Measurements from ENCODE around the gene KLK3. TPM values are rescaled to one million over a fixed set of nuclear protein-coding genes. Genes with fewer than 3 reads are reported as not detected.

The KLK3 gene
- total and polyA plus RNA-seq, 2 donors (not counting 1 experiment from before 2014, with no cell fraction given), result not detected

DNA sequence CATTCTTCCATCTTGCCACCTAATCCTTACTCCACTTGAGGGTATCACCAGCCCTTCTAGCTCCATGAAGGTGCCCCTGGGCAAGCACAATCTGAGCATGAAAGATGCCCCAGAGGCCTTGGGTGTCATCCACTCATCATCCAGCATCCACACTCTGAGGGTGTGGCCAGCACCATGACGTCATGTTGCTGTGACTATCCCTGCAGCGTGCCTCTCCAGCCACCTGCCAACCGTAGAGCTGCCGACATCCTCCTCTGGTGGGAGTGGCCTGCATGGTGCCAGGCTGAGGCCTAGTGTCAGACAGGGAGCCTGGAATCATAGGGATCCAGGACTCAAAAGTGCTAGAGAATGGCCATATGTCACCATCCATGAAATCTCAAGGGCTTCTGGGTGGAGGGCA lies 3.1 kb upstream of the KLK3 start:
- Histone ChIP-seq H3K4me2 (replicated peaks; ENCODE audit: low read depth, low read length, poor library complexity, severe bottlenecking) (no peak overlapping the region), H3K79me2 (ENCODE audit: control insufficient read depth, insufficient read depth, low read length) (no peaks in the 10 kb centered on the region), H2AFZ (ENCODE audit: insufficient read depth, low read depth, low read length, poor library complexity, severe bottlenecking) (no peak overlapping the region), H4K20me1 (ENCODE audit: control insufficient read depth, insufficient read depth, low read length, poor library complexity, severe bottlenecking) (no peaks in the 10 kb centered on the region), H3K9ac (ENCODE audit: low read length) (no peak overlapping the region), H3K27me3 (replicated peaks in 1 of 4; ENCODE audit: control extremely low read depth in 1 of 4, control insufficient read depth in 3 of 4, insufficient read depth in 4 of 4, low read length in 3 of 4) (peaks cover 0 to 25% (median 7%) of the 10 kb centered on the region in 4 experiments), H3K27ac (ENCODE audit: low read length in 2 of 2) (no peak overlapping the region), H3K9me3 (ENCODE audit: control extremely low read depth in 1 of 3, control insufficient read depth in 2 of 3, insufficient read depth in 1 of 3, low read length in 2 of 3) (peaks cover 0 to 4% (median 0%) of the 10 kb centered on the region in 3 donors), H3K36me3 (replicated peaks in 1 of 2; ENCODE audit: control extremely low read depth in 1 of 2, control insufficient read depth in 1 of 2, extremely low read depth in 1 of 2, insufficient read depth in 2 of 2, low read length in 1 of 2) (no peaks in the 10 kb centered on the region), H3K4me3 (ENCODE audit: control extremely low read depth in 1 of 5, extremely low read depth in 1 of 5, insufficient read depth in 1 of 5, low read depth in 2 of 5, low read length in 4 of 5) (no peak overlapping the region), H3K4me1 (ENCODE audit: control insufficient read depth in 2 of 2, insufficient read depth in 2 of 2, low read length in 2 of 2) (no peaks in the 10 kb centered on the region)
- Mint-ChIP-seq H3K4me3 (no peak overlapping the region), H3K27ac (no peak overlapping the region), H3K27me3 (peaks cover 45% of the 10 kb centered on the region), H3K4me1 (no peaks in the 10 kb centered on the region), H3K9me3 (ENCODE audit: insufficient read depth) (no peaks in the 10 kb centered on the region)
- TF ChIP-seq, protein P1, sequence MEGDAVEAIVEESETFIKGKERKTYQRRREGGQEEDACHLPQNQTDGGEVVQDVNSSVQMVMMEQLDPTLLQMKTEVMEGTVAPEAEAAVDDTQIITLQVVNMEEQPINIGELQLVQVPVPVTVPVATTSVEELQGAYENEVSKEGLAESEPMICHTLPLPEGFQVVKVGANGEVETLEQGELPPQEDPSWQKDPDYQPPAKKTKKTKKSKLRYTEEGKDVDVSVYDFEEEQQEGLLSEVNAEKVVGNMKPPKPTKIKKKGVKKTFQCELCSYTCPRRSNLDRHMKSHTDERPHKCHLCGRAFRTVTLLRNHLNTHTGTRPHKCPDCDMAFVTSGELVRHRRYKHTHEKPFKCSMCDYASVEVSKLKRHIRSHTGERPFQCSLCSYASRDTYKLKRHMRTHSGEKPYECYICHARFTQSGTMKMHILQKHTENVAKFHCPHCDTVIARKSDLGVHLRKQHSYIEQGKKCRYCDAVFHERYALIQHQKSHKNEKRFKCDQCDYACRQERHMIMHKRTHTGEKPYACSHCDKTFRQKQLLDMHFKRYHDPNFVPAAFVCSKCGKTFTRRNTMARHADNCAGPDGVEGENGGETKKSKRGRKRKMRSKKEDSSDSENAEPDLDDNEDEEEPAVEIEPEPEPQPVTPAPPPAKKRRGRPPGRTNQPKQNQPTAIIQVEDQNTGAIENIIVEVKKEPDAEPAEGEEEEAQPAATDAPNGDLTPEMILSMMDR (IDR thresholded peaks at IDR 0.05), result no peak
- no peak for TF ChIP-seq EZH2 (IDR thresholded peaks at IDR 0.05; ENCODE audit: borderline replicate concordance, insufficient read depth, low read depth, low read length, poor library complexity, severe bottlenecking)
- intact Hi-C loops (cut with micrococcal nuclease), result no loop called here
- 74% methylated on average over 4 of the region's 4 CpGs for WGBS (ENCODE audit: insufficient coverage)
- POLR2A ChIA-PET, result no interaction called here
- ATAC-seq (ENCODE audit: low read depth) (no peak), DNase-seq (no peak)
- CTCF ChIA-PET, result no interaction called here

DNA sequence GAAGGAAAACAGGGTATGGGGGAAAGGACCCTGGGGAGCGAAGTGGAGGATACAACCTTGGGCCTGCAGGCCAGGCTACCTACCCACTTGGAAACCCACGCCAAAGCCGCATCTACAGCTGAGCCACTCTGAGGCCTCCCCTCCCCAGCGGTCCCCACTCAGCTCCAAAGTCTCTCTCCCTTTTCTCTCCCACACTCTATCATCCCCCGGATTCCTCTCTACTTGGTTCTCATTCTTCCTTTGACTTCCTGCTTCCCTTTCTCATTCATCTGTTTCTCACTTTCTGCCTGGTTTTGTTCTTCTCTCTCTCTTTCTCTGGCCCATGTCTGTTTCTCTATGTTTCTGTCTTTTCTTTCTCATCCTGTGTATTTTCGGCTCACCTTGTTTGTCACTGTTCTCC lies 2.7 kb downstream of the KLK3 start:
- POLR2A ChIA-PET, result no interaction called here
- DNase-seq, result no peak

More for the DNA sequence above, 2.7 kb downstream of the KLK3 start:
- H3K79me2 ChIP-seq (ENCODE audit: control insufficient read depth, insufficient read depth, low read length), result no peaks in the 10 kb centered on the region
- H3K4me1 ChIP-seq (ENCODE audit: control insufficient read depth in 2 of 2, insufficient read depth in 2 of 2, low read length in 2 of 2), result no peaks in the 10 kb centered on the region
- H3K27ac ChIP-seq (ENCODE audit: low read length in 2 of 2), result no peak overlapping the region
- H3K4me2 ChIP-seq (replicated peaks; ENCODE audit: low read depth, low read length, poor library complexity, severe bottlenecking), result no peak overlapping the region
- H3K9me3 ChIP-seq (ENCODE audit: control extremely low read depth in 1 of 3, control insufficient read depth in 2 of 3, insufficient read depth in 1 of 3, low read length in 2 of 3), result peaks cover 0 to 17% (median 4%) of the 10 kb centered on the region in 3 donors
- peaks cover 0 to 36% (median 4%) of the 10 kb centered on the region in 4 experiments for H3K27me3 ChIP-seq (replicated peaks in 1 of 4; ENCODE audit: control extremely low read depth in 1 of 4, control insufficient read depth in 3 of 4, insufficient read depth in 4 of 4, low read length in 3 of 4)
- CTCF ChIA-PET, result no interaction called here
- no peak overlapping the region for H3K4me3 ChIP-seq (ENCODE audit: control extremely low read depth in 1 of 5, extremely low read depth in 1 of 5, insufficient read depth in 1 of 5, low read depth in 2 of 5, low read length in 4 of 5)
- H3K9me3 Mint-ChIP-seq (ENCODE audit: insufficient read depth), result no peaks in the 10 kb centered on the region
- intact Hi-C loops (cut with micrococcal nuclease), result no loop called here
- H4K20me1 ChIP-seq (ENCODE audit: control insufficient read depth, insufficient read depth, low read length, poor library complexity, severe bottlenecking), result no peaks in the 10 kb centered on the region
- no peak overlapping the region for H2AFZ ChIP-seq (ENCODE audit: insufficient read depth, low read depth, low read length, poor library complexity, severe bottlenecking)
- no peak overlapping the region for H3K4me3 Mint-ChIP-seq
- peaks cover 2% of the 10 kb centered on the region for H3K4me1 Mint-ChIP-seq
- TF ChIP-seq, protein P1 (IDR thresholded peaks at IDR 0.05), result no peak
- no peak for TF ChIP-seq EZH2 (IDR thresholded peaks at IDR 0.05; ENCODE audit: borderline replicate concordance, insufficient read depth, low read depth, low read length, poor library complexity, severe bottlenecking)
- peaks cover 59% of the 10 kb centered on the region for H3K27me3 Mint-ChIP-seq
- no peak overlapping the region for H3K27ac Mint-ChIP-seq
- 62% methylated on average over 5 of the region's 6 CpGs for WGBS (ENCODE audit: insufficient coverage)
- no peak overlapping the region for H3K9ac ChIP-seq (ENCODE audit: low read length)
- no peak for ATAC-seq (ENCODE audit: low read depth)
- H3K36me3 ChIP-seq (replicated peaks in 1 of 2; ENCODE audit: control extremely low read depth in 1 of 2, control insufficient read depth in 1 of 2, extremely low read depth in 1 of 2, insufficient read depth in 2 of 2, low read length in 1 of 2), result no peaks in the 10 kb centered on the region
